Limb (tissue), 2 donors: ENCODE measurements around the gene SPRR1B.
"Not testable (repeated sequence)": the region's sequence is repeated elsewhere in the genome, so short reads cannot be mapped to it uniquely, and the experiment has no call there.

Source experiments
- DNase-seq, 2 donors: peaks; one replicate each; pipeline ENCODE4 v3.0.0-alpha.2; 2016; ENCODE audit errors: extremely low spot score in 2 of 2

SPRR1B gene

GRCh38 chr1:153040950-153041631 lies 10.1 kb downstream of the SPRR1B start, which contains the start of gene SPRR2D:
TSS of gene SPRR2D (minus strand) at chr1:153041120. CDS start at chr1:153040346, 774 bp downstream.
- DNase-seq, result no peak

GRCh38 chr1:153049211-153049610 lies 18.2 kb downstream of the SPRR1B start:
- no peak for DNase-seq

DNA sequence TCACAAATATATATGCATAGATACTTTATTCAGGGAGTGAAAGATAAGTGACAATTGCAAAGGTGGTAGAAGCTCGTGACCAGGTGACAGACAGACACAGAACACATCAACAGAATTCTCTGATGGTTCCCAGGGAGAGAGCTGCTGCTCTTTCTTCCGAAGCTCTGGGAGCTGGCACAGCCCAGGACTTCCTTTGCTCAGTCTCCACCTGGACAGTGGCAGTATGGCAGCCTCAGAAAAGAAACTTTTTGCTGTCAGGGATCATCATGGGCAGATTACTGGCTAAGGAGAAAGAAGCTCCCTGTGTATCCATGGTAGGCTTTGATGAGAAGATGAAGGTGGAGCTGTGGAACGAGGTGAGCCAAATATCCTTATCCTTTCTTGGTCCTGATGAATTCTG lies 25.1 kb downstream of the SPRR1B start:
- DNase-seq, result not testable (repeated sequence)

- no peak for DNase-seq
Measured at GRCh38 chr1:153057375-153057774, 26.4 kb downstream of the SPRR1B start, which contains the start of gene SPRR2A. TSS of gene SPRR2A (minus strand) at chr1:153057512. CDS start at chr1:153056735, 777 bp downstream.

GRCh38 chr1:153058154-153058553 lies 27.2 kb downstream of the SPRR1B start:
- no peak for DNase-seq

- DNase-seq, result no peak
Measured at GRCh38 chr1:153058826-153059784, 28.1 kb downstream of the SPRR1B start.

GRCh38 chr1:153070243-153070642 lies 39.2 kb downstream of the SPRR1B start:
- DNase-seq, result no peak

DNA sequence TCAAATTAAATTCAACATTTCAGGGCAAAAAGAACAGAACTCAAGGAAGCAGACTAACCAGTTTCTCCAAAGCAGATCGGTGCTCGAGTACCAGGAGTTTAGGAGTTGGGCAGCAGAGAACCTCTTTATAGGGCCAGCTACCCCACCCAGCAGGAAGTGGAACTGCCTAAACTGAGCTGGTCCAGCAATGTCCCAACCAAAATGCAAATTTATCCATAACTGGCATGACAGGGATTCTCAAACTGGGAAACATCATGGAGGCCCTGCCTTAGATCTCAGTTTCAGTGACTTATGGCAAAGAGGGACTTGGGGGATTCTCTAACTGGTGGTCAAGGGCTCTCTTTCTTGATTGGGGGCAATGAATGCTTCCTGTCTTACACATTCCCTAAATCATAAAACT lies 40.5 kb downstream of the SPRR1B start, which contains the start of gene SPRR2B:
Gene SPRR2B, minus strand, starts transcription at position 101 of the 400 bp plus-strand sequence. CDS start 772 bp downstream, outside the sequence.
- no peak for DNase-seq

GRCh38 chr1:153072806-153073726 lies 42.1 kb downstream of the SPRR1B start:
- DNase-seq, result no peak

DNA sequence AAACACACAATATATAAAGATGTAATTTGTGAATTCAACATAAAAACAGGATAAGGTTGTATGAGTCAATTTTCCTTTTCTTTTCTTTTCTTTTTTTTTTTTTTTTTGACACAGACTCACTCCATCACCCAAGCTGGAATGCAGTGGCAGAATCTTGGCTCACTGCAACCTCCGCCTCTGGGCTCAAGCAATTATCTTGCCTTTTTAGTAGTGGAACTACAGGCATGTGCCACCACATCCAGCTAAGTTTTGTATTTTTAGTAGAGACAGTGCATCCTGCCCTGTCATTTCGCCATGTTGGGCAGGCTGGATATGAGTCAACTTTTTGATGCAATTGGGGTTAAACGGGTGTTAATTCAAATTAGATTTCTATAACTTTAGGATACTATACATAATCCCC lies 50.7 kb downstream of the SPRR1B start:
- DNase-seq, result no peak
